ENCODE data around the gene CCDC70.
A peak's percentile ranks its signal among the peaks of the same experiment; 100 is the strongest.
"Not testable (repeated sequence)": the region's sequence is repeated elsewhere in the genome, so short reads cannot be mapped to it uniquely, and the experiment has no call there.

Gene CCDC70

GRCh38 chr13:51861723-51862300 lies at the start of gene CCDC70:
Gene CCDC70 (plus strand): TSS chr13:51861969. CDS start chr13:51865412, 3,443 bp downstream.
- DNase-seq, result peak; percentile 65

- DNase-seq, result no peak
These were observed 47.7 kb upstream of the CCDC70 start for GRCh38 chr13:51814071-51814470.

GRCh38 chr13:51814825-51815650 lies 46.7 kb upstream of the CCDC70 start:
- peak; percentile 84 for DNase-seq

- no peak for DNase-seq
These were observed 45.9 kb upstream of the CCDC70 start for GRCh38 chr13:51815848-51816247.

- no peak for DNase-seq
These were observed 45.0 kb upstream of the CCDC70 start for GRCh38 chr13:51816604-51817249.

- DNase-seq, result no peak
These were observed 44.1 kb upstream of the CCDC70 start for GRCh38 chr13:51817717-51818116.

DNA sequence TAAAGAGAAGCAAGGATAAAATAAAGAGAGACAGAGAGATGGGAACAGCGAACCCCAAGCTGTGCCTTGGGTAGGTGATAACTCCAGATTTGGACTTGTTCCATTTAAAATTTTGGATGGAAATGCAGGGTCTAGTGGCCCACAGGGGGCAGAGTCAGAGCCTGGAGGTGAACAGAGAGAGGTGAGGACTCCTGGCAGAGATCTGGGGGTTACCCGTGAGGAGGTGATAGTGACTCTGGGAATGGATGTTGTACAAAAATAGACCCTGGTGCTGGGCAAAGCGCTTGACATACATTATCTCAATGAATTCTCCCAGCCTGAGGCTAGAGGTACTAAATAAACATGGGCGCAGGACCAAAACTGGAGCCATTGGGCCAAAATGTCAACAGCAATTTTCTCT lies 43.5 kb upstream of the CCDC70 start:
- DNase-seq, result no peak

DNA sequence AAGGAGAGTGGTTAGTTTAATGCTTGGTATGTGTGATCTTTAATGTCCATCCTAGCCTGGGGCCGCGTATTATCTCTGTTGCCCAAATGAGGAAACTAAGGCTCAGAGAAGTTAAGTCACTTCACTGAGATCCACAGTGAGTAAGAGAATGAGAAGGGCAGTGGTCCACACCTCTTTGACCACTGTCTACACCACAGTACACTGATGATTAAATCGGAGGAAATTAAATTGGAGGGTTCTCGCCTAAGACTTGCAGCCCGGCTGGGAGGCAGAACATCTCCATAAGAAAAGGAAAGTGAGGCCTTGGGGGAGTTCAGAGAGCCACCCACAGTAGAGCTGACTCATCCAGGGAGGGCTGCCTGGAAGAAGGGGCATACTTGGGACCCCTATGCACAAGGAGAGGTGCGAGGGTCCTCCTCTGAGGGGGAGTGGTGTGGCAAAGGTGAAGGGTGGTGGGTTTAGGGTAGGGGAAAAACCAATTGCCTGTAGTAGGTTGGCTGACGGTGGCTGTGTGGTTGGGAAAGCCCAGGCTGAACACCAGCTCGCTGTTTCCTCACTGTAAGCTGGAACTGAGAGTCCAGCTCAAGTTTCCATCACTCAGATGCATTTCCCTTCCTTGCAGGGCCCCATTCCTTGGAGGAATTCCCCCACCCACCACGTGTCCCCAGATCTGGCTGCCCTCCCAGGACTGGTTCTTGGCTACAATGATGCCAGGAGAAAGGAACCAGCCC lies 42.8 kb upstream of the CCDC70 start:
- DNase-seq, result peak; percentile 65

DNA sequence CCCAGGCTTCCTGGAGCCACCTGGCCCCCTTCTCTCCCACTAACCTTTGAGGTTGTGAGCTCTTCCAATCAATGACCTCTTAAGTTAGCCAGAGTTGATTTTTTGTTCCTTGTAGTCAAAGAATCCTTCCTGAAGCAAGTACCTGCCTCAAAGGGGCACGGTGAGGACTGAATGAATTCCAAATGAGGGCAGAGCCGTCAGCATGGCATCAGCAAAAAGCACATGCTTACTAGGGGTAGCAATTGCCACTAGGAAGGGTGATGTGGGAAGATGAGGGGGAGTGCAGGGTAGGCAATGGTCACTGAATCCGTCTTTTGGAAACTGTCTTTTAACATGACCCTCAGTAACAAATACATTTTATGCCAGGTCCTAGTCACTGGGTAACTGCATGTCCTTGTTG lies 42.2 kb upstream of the CCDC70 start:
- DNase-seq, result no peak

GRCh38 chr13:51820016-51820597 lies 41.7 kb upstream of the CCDC70 start:
- DNase-seq, result no peak

GRCh38 chr13:51821606-51822005 lies 40.2 kb upstream of the CCDC70 start:
- DNase-seq, result no peak

GRCh38 chr13:51822106-51822815 lies 39.5 kb upstream of the CCDC70 start:
- no peak for DNase-seq

DNA sequence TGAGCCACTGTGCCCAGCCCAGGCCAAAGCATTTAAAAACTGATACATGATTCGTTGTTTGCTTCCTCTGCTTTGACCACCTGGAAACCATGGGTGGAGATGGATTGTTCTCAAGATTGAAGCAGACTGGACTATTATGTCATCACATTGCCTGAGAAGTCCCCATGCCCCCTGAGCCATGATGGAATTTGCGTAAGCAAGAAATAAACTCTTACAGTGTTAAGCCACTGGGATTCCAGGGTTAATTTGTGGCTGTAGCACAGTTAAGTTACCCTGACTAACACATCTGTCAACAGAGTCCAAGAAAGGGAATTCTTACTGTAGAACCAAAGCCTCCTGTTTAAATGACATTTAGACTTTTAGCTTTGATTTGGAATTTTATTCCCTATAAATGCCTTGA lies 38.4 kb upstream of the CCDC70 start:
- no peak for DNase-seq

DNA sequence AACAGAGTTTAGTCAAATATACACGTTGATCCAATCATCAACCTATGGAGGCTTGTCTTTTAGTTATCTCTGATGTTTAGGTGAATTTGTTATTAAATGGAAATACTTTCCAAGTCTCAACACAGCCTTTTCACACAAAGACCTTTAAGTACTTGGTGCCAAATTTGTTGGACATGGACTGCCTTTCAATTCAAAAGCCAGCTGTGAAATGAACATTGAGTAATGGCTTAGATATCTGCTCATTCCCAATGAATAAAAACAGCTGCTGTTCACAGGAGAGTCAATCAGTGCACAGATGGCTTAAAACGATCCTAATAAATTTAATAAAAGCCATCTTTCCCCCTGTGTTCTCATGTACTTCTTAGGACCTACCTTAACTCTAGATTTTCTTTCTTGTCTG lies 37.9 kb upstream of the CCDC70 start:
- DNase-seq, result no peak

DNA sequence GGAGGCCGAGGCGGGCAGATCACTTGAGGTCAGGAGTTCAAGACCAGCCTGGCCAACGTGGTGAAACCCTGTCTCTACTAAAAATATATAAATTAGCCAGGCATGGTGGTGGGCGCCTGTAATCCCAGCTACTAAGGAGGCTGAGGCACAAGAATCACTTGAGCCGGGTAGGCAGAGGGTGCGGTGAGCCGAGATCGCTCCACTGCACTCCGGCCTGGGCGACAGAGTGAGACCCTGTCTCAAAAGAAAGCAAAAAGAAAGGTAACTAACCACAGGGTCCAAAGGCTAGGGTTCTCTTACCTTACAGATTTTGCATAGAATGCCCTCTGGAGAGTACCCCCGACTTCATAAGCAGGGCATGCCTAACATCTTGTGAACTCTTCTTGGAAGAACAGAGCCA lies 37.1 kb upstream of the CCDC70 start:
- not testable (repeated sequence) for DNase-seq

DNA sequence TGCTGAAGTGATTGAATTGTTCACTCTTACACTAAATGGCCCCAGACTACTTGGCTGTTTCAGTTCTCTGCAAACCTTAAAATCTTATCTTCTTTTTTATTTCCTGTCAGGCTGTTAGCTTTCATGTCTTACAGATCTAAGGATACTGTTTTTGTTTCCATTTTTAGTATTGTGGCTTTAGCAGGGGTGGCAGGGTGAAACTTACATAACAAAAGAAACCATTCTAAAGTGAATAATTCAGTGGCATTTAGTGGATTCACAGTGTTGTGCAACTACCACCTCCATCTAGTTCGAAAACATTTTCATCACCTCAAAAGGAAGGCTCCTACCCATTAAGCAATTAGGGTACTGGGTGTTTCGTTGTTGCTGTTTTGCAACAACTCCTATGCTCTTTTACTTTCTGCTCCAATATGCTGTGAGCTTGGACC lies 36.6 kb upstream of the CCDC70 start:
- no peak for DNase-seq

DNA sequence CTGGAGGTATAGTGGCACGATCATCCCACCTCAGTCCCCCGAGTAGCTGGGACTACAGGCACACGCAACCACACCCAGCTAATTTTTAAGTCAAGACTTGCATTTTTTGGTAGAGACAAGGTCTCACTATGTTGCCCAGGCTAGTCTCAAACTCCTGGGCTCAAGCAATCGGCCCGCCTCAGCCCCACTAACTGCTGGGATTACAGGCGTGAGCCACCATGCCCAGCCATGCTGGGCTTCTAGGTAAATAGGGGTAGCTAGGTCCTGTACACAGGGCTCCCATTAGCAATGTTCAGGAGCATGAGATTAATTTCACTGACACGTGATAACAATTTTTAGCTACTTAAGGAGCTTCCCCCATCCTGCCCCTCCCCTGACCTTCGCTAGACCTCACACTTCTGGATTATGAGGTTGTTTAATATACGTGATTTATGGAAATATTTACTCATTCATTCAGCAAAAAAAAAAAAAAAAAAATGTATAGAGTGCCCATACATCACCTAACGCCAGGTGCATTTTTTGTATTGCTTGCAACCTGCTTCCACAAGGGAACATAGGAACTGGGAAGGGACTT lies 36.0 kb upstream of the CCDC70 start:
- DNase-seq, result no peak

GRCh38 chr13:51826606-51827005 lies 35.2 kb upstream of the CCDC70 start:
- DNase-seq, result no peak

- DNase-seq, result peak; percentile 21
These were observed 34.5 kb upstream of the CCDC70 start for GRCh38 chr13:51827254-51827653.

DNA sequence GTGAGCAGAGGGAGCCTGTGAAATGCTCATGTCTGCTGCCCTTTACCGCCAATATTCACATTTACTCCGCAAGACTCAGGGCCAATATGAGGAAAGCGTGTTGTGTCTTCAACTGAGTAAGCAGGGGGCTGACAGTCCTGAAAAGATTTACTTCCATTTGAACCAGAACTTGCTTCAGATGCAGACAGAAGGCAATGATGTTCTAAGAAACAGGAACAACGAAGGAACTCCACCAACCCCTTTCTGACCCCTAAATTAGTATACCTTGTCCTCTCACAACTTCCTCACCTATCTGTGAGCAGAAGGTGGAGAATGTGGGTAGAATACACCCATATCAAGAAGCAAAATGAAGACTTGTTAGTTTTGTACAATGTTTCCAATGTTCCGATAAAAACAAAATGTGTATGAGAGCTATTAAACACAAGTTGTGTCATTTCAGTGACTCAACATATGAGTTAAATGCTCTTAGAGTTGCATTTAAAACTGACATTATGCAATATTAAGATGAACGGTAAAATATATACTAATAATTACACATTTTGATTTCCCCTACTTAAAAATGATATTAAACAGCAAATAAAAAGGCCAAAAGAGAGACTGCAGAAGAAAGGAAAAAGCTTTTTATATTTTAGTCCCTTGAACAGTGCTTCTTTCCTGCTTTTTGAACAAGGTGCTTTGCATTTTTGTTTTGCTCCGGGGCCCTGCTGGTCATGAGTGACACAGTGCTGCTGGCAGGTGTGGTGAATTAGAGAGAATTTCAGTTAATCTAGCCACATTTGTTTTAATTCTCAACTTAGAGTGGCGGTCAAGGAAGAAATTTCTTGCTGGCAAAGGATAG lies 32.8 kb upstream of the CCDC70 start:
- no peak for DNase-seq

DNA sequence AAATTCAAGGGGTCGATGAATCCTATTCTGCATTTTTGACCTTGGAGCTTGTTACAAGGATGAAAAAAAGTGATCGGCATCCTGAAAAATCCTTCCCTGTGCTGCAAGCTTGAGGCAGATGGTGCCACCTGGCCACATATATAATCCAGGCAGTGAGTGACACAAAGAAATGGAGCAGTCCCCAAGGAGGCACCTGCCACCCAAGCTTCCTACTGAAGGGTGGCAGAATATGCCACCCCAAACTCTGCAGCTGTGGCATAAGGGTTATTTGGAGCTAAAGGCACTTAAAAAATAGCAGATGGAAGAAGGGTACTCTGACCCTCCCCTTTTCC lies 32.2 kb upstream of the CCDC70 start:
- DNase-seq, result no peak
